ENCODE measurements around the gene PTPRZ1. TPM values are rescaled to one million over a fixed set of nuclear protein-coding genes. Genes with fewer than 3 reads are reported as not detected.

Gene PTPRZ1
- total and polyA plus RNA-seq, 10 of the 15 experiments (the other 5 are each of a cell fraction or from before 2014, with no cell fraction given), result 0.05 to 0.21 (median 0.11) TPM; not detected in 7

- BruUV-seq (replicated peaks), result no TSS peak
- in situ Hi-C loops (cut with MboI) (no loop called here), intact Hi-C loops (cut with micrococcal nuclease; ENCODE audit: unreplicated experiment) (no loop called here)
- WGBS (ENCODE audit: insufficient coverage, insufficient replicate concordance, low lambda C conversion rate, missing lambda C conversion rate), result 11% methylated on average over 3 of the region's 3 CpGs
- TF ChIP-seq FOXK2 (IDR thresholded peaks at IDR 0.05) (no peak), BHLHE40 (IDR thresholded peaks at IDR 0.05; ENCODE audit: borderline replicate concordance in 1 of 2, low read depth in 2 of 2, low read length in 1 of 2) (no peak), PAX8 (IDR thresholded peaks at IDR 0.05) (no peak), CHD1 (IDR thresholded peaks at IDR 0.05; ENCODE audit: low read depth, low read length) (no peak), IRF4 (IDR thresholded peaks at IDR 0.05; ENCODE audit: low read depth, low read length) (no peak), RUNX3 (IDR thresholded peaks at IDR 0.05; ENCODE audit: low read length) (no peak), NRF1 (conservative IDR thresholded peaks at IDR 0.05; ENCODE audit: low read depth, low read length) (no peak)
- H3K27ac ChIP-seq (ENCODE audit: control insufficient read depth, insufficient read depth), result no peak overlapping the region
- no peaks in the 10 kb centered on the region for H3K79me2 ChIP-seq (ENCODE audit: control insufficient read depth, insufficient read depth, low read length)
- ChIA-PET SMC1A (ENCODE audit: uncharacterized antibody, unreplicated experiment) (no interaction called here), CTCF (interaction anchor here (1.3 kb wide), 1 partner anchor 54 kb away, joined by 4 read pairs; no protein-coding TSS in a partner anchor), RAD21 (ENCODE audit: unreplicated experiment) (no interaction called here), POLR2A (no interaction called here)
- no peak overlapping the region for H2AFZ ChIP-seq (ENCODE audit: control insufficient read depth, low read depth, low read length)
- no peak overlapping the region for H3K4me2 ChIP-seq (ENCODE audit: control insufficient read depth, insufficient read depth)
- no peak for DNase-seq (ENCODE audit: low read depth, low spot score)
- no peaks in the 10 kb centered on the region for H3K36me3 ChIP-seq (ENCODE audit: control insufficient read depth in 2 of 2, insufficient read depth in 2 of 2, low read length in 1 of 2)
- no peak overlapping the region for H3K9ac ChIP-seq (ENCODE audit: control insufficient read depth, insufficient read depth, low read length)
- ATAC-seq, result no peak
- FAIRE-seq, result no peak
- H3K9me3 ChIP-seq (replicated peaks; ENCODE audit: control insufficient read depth, insufficient read depth, low read length), result no peaks in the 10 kb centered on the region
- no peaks in the 10 kb centered on the region for H3K27me3 ChIP-seq (replicated peaks in 1 of 2; ENCODE audit: control insufficient read depth in 2 of 2, insufficient read depth in 2 of 2, low read length in 1 of 2)
- H3K4me1 ChIP-seq (ENCODE audit: control insufficient read depth, insufficient read depth, low read length), result no peaks in the 10 kb centered on the region
- H3K4me3 ChIP-seq, result no peak overlapping the region
- H4K20me1 ChIP-seq (ENCODE audit: control insufficient read depth, insufficient read depth), result no peaks in the 10 kb centered on the region
Observed at GRCh38 chr7:121940918-121941317, 68.0 kb downstream of the PTPRZ1 start.

- ChIA-PET SMC1A (ENCODE audit: uncharacterized antibody, unreplicated experiment) (no interaction called here), CTCF (interaction anchor here (1.0 kb wide), 1 partner anchor 53 kb away, joined by 3 read pairs; no protein-coding TSS in a partner anchor), RAD21 (ENCODE audit: unreplicated experiment) (no interaction called here), POLR2A (no interaction called here)
- H4K20me1 ChIP-seq (ENCODE audit: control insufficient read depth, insufficient read depth), result no peaks in the 10 kb centered on the region
- FAIRE-seq (no peak), DNase-seq (ENCODE audit: low read depth, low spot score) (no peak), ATAC-seq (no peak)
- in situ Hi-C loops (cut with MboI), result no loop called here
- intact Hi-C loops (cut with micrococcal nuclease; ENCODE audit: unreplicated experiment), result no loop called here
- no peaks in the 10 kb centered on the region for H3K4me1 ChIP-seq (ENCODE audit: control insufficient read depth, insufficient read depth, low read length)
- 2% methylated on average over 2 of the region's 2 CpGs for WGBS (ENCODE audit: insufficient coverage, insufficient replicate concordance, low lambda C conversion rate, missing lambda C conversion rate)
- H3K4me3 ChIP-seq, result no peak overlapping the region
- H3K27ac ChIP-seq (ENCODE audit: control insufficient read depth, insufficient read depth), result no peak overlapping the region
- H3K79me2 ChIP-seq (ENCODE audit: control insufficient read depth, insufficient read depth, low read length), result no peaks in the 10 kb centered on the region
- no peaks in the 10 kb centered on the region for H3K27me3 ChIP-seq (replicated peaks in 1 of 2; ENCODE audit: control insufficient read depth in 2 of 2, insufficient read depth in 2 of 2, low read length in 1 of 2)
- H3K36me3 ChIP-seq (ENCODE audit: control insufficient read depth in 2 of 2, insufficient read depth in 2 of 2, low read length in 1 of 2), result no peaks in the 10 kb centered on the region
- H2AFZ ChIP-seq (ENCODE audit: control insufficient read depth, low read depth, low read length), result no peak overlapping the region
- no peak for TF ChIP-seq ASH2L (IDR thresholded peaks at IDR 0.05; ENCODE audit: borderline replicate concordance, low read depth)
- no peak for TF ChIP-seq SIX5 (IDR thresholded peaks at IDR 0.05; ENCODE audit: low read depth, low read length, severe bottlenecking)
- no peak for TF ChIP-seq SMC3 (IDR thresholded peaks at IDR 0.05; ENCODE audit: borderline replicate concordance, low read length)
- no peak for TF ChIP-seq SKIL (IDR thresholded peaks at IDR 0.05; ENCODE audit: low read depth, poor library complexity, severe bottlenecking)
- no peak for TF ChIP-seq HDAC2 (IDR thresholded peaks at IDR 0.05)
- TF ChIP-seq EED (IDR thresholded peaks at IDR 0.05; ENCODE audit: low read depth), result no peak
- no peak for TF ChIP-seq NR2C1 (IDR thresholded peaks at IDR 0.05)
- no peak for TF ChIP-seq PML (IDR thresholded peaks at IDR 0.05; ENCODE audit: low read length)
- H3K9me3 ChIP-seq (replicated peaks; ENCODE audit: control insufficient read depth, insufficient read depth, low read length), result no peaks in the 10 kb centered on the region
- no peak overlapping the region for H3K4me2 ChIP-seq (ENCODE audit: control insufficient read depth, insufficient read depth)
- BruUV-seq (replicated peaks), result no TSS peak
- no peak overlapping the region for H3K9ac ChIP-seq (ENCODE audit: control insufficient read depth, insufficient read depth, low read length)
Observed at GRCh38 chr7:121941830-121942229, 68.9 kb downstream of the PTPRZ1 start.

Data from GM12878 (cell line).